Measurements from ENCODE around the gene AGFG2.
"Not testable (repeated sequence)": the region's sequence is repeated elsewhere in the genome, so short reads cannot be mapped to it uniquely, and the experiment has no call there.

The AGFG2 gene

GRCh38 chr7:100548446-100548845 lies 9.4 kb downstream of the AGFG2 start:
- not testable (repeated sequence) for DNase-seq (ENCODE audit: low read depth, low spot score)

- no peak for DNase-seq (ENCODE audit: low read depth, low spot score)
Measured at GRCh38 chr7:100552532-100552931, 13.5 kb downstream of the AGFG2 start.

GRCh38 chr7:100553032-100553431 lies 14.0 kb downstream of the AGFG2 start:
- no peak for DNase-seq (ENCODE audit: low read depth, low spot score)

- no peak for DNase-seq (ENCODE audit: low read depth, low spot score)
Measured at GRCh38 chr7:100555701-100556100, 16.7 kb downstream of the AGFG2 start.

GRCh38 chr7:100556541-100556940 lies 17.5 kb downstream of the AGFG2 start:
- no peak for DNase-seq (ENCODE audit: low read depth, low spot score)

- DNase-seq (ENCODE audit: low read depth, low spot score): no peak
Measured at GRCh38 chr7:100559127-100559526, 20.1 kb downstream of the AGFG2 start.

GRCh38 chr7:100561491-100562194 lies 22.6 kb downstream of the AGFG2 start:
- no peak for DNase-seq (ENCODE audit: low read depth, low spot score)

- DNase-seq (ENCODE audit: low read depth, low spot score): no peak
Measured at GRCh38 chr7:100562195-100563099, 23.4 kb downstream of the AGFG2 start.

- DNase-seq (ENCODE audit: low read depth, low spot score): no peak
Measured at GRCh38 chr7:100563100-100563564, 24.1 kb downstream of the AGFG2 start.

GRCh38 chr7:100563809-100564400 lies 24.9 kb downstream of the AGFG2 start:
- DNase-seq (ENCODE audit: low read depth, low spot score): peak; percentile 69

- not testable (repeated sequence) for DNase-seq (ENCODE audit: low read depth, low spot score)
Measured at GRCh38 chr7:100564405-100564804, 25.4 kb downstream of the AGFG2 start.

GRCh38 chr7:100565133-100565571 lies 26.1 kb downstream of the AGFG2 start:
- DNase-seq (ENCODE audit: low read depth, low spot score): no peak

- no peak for DNase-seq (ENCODE audit: low read depth, low spot score)
Measured at GRCh38 chr7:100566018-100566531, 27.1 kb downstream of the AGFG2 start.

GRCh38 chr7:100567031-100567730 lies 28.2 kb downstream of the AGFG2 start:
- DNase-seq (ENCODE audit: low read depth, low spot score): no peak

GRCh38 chr7:100567751-100568175 lies 28.8 kb downstream of the AGFG2 start:
- no peak for DNase-seq (ENCODE audit: low read depth, low spot score)

- DNase-seq (ENCODE audit: low read depth, low spot score): no peak
Measured at GRCh38 chr7:100568176-100568895, 29.3 kb downstream of the AGFG2 start.

GRCh38 chr7:100568896-100569844 lies 30.2 kb downstream of the AGFG2 start:
- DNase-seq (ENCODE audit: low read depth, low spot score): no peak

- no peak for DNase-seq (ENCODE audit: low read depth, low spot score)
Measured at GRCh38 chr7:100570954-100571828, 32.2 kb downstream of the AGFG2 start.

- no peak for DNase-seq (ENCODE audit: low read depth, low spot score)
Measured at GRCh38 chr7:100571829-100572116, 32.8 kb downstream of the AGFG2 start.

Data from activated CD4-positive, CD25-positive, alpha-beta regulatory T cell treated with anti-CD3 and anti-CD28 coated beads, Interleukin-2, amount 50 U/mL, for 16 hours (primary cell).